ENCODE data around the gene NME4.
A peak's percentile ranks its signal among the peaks of the same experiment; 100 is the strongest.

The NME4 gene

DNA sequence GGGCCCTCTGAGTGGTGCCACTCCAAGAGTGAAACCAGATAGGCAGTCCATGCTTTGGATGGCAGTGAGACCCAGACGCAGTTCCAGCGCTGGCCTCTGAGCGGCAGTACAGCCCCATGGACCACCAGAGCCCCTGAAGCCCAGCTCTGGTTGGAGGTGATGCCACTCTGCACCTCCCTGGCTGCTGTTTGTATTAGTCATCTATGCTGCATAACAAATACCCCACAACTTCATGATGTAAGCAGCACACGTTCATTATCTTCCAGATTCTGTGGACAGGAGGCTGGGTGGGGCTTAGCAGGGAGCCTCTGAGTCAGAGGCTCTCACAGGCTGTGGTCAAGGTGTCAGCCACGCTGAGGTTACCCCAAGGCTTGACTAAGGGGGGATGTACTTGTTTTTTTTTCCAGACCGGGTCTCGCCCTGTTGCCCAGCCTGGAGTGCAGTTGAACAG, 5.1 kb upstream of the NME4 start (continued):
- TF ChIP-seq ZBTB1 (tag by site-specific recombination; IDR thresholded peaks at IDR 0.05): no peak
- TF ChIP-seq, protein P1, sequence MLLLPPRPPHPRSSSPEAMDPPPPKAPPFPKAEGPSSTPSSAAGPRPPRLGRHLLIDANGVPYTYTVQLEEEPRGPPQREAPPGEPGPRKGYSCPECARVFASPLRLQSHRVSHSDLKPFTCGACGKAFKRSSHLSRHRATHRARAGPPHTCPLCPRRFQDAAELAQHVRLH (tag by site-specific recombination; IDR thresholded peaks at IDR 0.05): peak; percentile 89
- TF ChIP-seq ZNF560 (tag by site-specific recombination; IDR thresholded peaks at IDR 0.05; ENCODE audit: borderline replicate concordance): peak; percentile 16; the same call in 1 of the 2 replicates
- TF ChIP-seq ZNF623 (tag by site-specific recombination; IDR thresholded peaks at IDR 0.05): no peak
- TF ChIP-seq PRDM10 (tag by site-specific recombination; IDR thresholded peaks at IDR 0.05): no peak
- no peak for TF ChIP-seq ZNF140 (tag by site-specific recombination; IDR thresholded peaks at IDR 0.05)
- TF ChIP-seq ZNF624 (tag by site-specific recombination; IDR thresholded peaks at IDR 0.05): no peak
- no peak for TF ChIP-seq OVOL3 (tag by site-specific recombination; IDR thresholded peaks at IDR 0.05)
- peak; percentile 79 for TF ChIP-seq ZNF654 (tag by site-specific recombination; IDR thresholded peaks at IDR 0.05; ENCODE audit: low read depth)
- no peak for TF ChIP-seq ZFHX2 (tag by site-specific recombination; conservative IDR thresholded peaks at IDR 0.05)
- TF ChIP-seq ZNF311 (tag by site-specific recombination; IDR thresholded peaks at IDR 0.05; ENCODE audit: borderline replicate concordance): no peak
- peak; percentile 66; the same call in 1 of the 2 replicates for TF ChIP-seq ZNF184 (tag by site-specific recombination; IDR thresholded peaks at IDR 0.05)
- TF ChIP-seq IKZF3 (tag by site-specific recombination; IDR thresholded peaks at IDR 0.05): no peak
- no peak for TF ChIP-seq ZNF121 (tag by site-specific recombination; IDR thresholded peaks at IDR 0.05)
- no peak for TF ChIP-seq ZNF292 (tag by site-specific recombination; IDR thresholded peaks at IDR 0.05; ENCODE audit: borderline replicate concordance, low read depth)
- no peak for TF ChIP-seq WT1 (tag by site-specific recombination; IDR thresholded peaks at IDR 0.05)
- peak; percentile 76 for TF ChIP-seq ZNF600 (tag by site-specific recombination; IDR thresholded peaks at IDR 0.05)
- TF ChIP-seq, protein P2, sequence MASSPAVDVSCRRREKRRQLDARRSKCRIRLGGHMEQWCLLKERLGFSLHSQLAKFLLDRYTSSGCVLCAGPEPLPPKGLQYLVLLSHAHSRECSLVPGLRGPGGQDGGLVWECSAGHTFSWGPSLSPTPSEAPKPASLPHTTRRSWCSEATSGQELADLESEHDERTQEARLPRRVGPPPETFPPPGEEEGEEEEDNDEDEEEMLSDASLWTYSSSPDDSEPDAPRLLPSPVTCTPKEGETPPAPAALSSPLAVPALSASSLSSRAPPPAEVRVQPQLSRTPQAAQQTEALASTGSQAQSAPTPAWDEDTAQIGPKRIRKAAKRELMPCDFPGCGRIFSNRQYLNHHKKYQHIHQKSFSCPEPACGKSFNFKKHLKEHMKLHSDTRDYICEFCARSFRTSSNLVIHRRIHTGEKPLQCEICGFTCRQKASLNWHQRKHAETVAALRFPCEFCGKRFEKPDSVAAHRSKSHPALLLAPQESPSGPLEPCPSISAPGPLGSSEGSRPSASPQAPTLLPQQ (tag by site-specific recombination; IDR thresholded peaks at IDR 0.05): peak; percentile 47; the same call in 1 of the 2 replicates
- no peak for TF ChIP-seq ZNF221 (tag by site-specific recombination; IDR thresholded peaks at IDR 0.05; ENCODE audit: borderline replicate concordance)
- TF ChIP-seq ZNF658 (tag by site-specific recombination; IDR thresholded peaks at IDR 0.05): no peak
- no peak for TF ChIP-seq ZNF626 (tag by site-specific recombination; IDR thresholded peaks at IDR 0.05)
- TF ChIP-seq, protein P3, sequence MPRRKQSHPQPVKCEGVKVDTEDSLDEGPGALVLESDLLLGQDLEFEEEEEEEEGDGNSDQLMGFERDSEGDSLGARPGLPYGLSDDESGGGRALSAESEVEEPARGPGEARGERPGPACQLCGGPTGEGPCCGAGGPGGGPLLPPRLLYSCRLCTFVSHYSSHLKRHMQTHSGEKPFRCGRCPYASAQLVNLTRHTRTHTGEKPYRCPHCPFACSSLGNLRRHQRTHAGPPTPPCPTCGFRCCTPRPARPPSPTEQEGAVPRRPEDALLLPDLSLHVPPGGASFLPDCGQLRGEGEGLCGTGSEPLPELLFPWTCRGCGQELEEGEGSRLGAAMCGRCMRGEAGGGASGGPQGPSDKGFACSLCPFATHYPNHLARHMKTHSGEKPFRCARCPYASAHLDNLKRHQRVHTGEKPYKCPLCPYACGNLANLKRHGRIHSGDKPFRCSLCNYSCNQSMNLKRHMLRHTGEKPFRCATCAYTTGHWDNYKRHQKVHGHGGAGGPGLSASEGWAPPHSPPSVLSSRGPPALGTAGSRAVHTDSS (tag by site-specific recombination; IDR thresholded peaks at IDR 0.05): no peak
- TF ChIP-seq KLF7 (tag by site-specific recombination; IDR thresholded peaks at IDR 0.05; ENCODE audit: borderline replicate concordance): no peak
- no peak for TF ChIP-seq ZNF37A (tag by site-specific recombination; IDR thresholded peaks at IDR 0.05)
- peak; percentile 28; the same call in 1 of the 2 replicates for TF ChIP-seq ZNF610 (tag by site-specific recombination; IDR thresholded peaks at IDR 0.05; ENCODE audit: borderline replicate concordance)
- no peak for TF ChIP-seq ZSCAN16 (tag by site-specific recombination; IDR thresholded peaks at IDR 0.05)
- TF ChIP-seq ZNF701 (tag by site-specific recombination; IDR thresholded peaks at IDR 0.05): no peak
- TF ChIP-seq GFI1B (tag by site-specific recombination; IDR thresholded peaks at IDR 0.05): 0 out of 2 replicates have a peak, but pooled peaks have one; percentile 13
- TF ChIP-seq GLIS2 (tag by site-specific recombination; IDR thresholded peaks at IDR 0.05): no peak
- TF ChIP-seq EGR2 (tag by site-specific recombination; IDR thresholded peaks at IDR 0.05; ENCODE audit: low read depth): no peak
- peak; percentile 58 for TF ChIP-seq ZXDB (tag by site-specific recombination; IDR thresholded peaks at IDR 0.05)
- no peak for TF ChIP-seq KLF9 (tag by site-specific recombination; IDR thresholded peaks at IDR 0.05; ENCODE audit: low read depth)
- peak; percentile 38; the same call in 1 of the 2 replicates for TF ChIP-seq GLIS1 (tag by site-specific recombination; IDR thresholded peaks at IDR 0.05)
- TF ChIP-seq ZNF670 (tag by site-specific recombination; IDR thresholded peaks at IDR 0.05; ENCODE audit: low read depth): no peak
- TF ChIP-seq KLF16 (tag by site-specific recombination; IDR thresholded peaks at IDR 0.05): no peak
- TF ChIP-seq TRIM28 (IDR thresholded peaks at IDR 0.05; ENCODE audit: borderline replicate concordance, low read length): no peak; the same call in 1 of the 2 replicates
